GM23248 (cell line): ENCODE measurements around the gene ZNF33B.

Experiments used
- EZH2 ChIP-seq: fragments of 200-600 bp; sonication (generic); IDR thresholded peaks from 2 replicates; pipeline ENCODE4 v1.6.1; 2018; ENCODE audit warnings: antibody characterized with exemption, mild to moderate bottlenecking; ENCODE audit not compliant: insufficient read depth, poor library complexity, severe bottlenecking
- EZH2phosphoT487 ChIP-seq: fragments of 200-600 bp; sonication (generic); IDR thresholded peaks from 2 replicates; pipeline ENCODE4 v1.6.1; 2018; ENCODE audit warnings: antibody characterized with exemption, moderate library complexity, mild to moderate bottlenecking, low read depth; ENCODE audit not compliant: insufficient read depth

DNA sequence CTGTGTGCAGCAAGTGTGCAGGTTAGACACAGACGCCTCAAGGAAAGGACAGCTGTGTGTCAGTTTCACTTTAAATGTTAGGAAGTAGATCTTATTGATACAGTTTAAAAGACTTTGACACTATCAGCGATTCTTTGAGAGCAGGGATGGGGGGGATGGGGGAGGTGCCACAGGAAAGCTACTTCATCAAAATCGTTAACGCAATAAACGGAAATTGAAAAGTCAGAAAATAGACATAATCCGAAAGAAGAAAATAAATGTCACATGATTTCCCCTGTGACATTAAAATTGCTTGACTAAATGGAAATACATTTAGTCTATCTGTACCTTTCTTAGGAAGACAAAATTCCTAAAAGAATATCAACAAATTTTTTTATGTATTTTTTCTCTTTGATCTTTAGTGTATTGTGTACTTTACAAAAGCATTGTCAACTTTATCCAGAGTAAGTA is 476 bp upstream of the ZNF33B start:
- no peak for TF ChIP-seq EZH2
- no peak for TF ChIP-seq EZH2phosphoT487
